ENCODE measurements around the gene SLC22A6.

SLC22A6 gene

GRCh38 chr11:63019506-63019905 is 34.7 kb upstream of the SLC22A6 start:
- in situ Hi-C loops (cut with MboI; ENCODE audit: low pct_unique_long_range_greater_than_20kb, low sequenced_read_pairs, unreplicated experiment) = loop anchor here (25.0 kb wide), 1 partner anchor 618 kb away; no protein-coding TSS in a partner anchor
- DNase-seq (ENCODE audit: low spot score) = no peak
- TF ChIP-seq CTCF (IDR thresholded peaks at IDR 0.05; ENCODE audit: extremely low read depth, insufficient read depth, missing control alignments) = no peak

- no peak for TF ChIP-seq CTCF (IDR thresholded peaks at IDR 0.05; ENCODE audit: extremely low read depth, insufficient read depth, missing control alignments)
- in situ Hi-C loops (cut with MboI; ENCODE audit: low pct_unique_long_range_greater_than_20kb, low sequenced_read_pairs, unreplicated experiment) = loop anchor here (25.0 kb wide), 1 partner anchor 620 kb away; no protein-coding TSS in a partner anchor
- DNase-seq (ENCODE audit: low spot score) = no peak
Observed at GRCh38 chr11:63017306-63017974, 32.7 kb upstream of the SLC22A6 start.

- DNase-seq (ENCODE audit: low spot score) = no peak
- in situ Hi-C loops (cut with MboI; ENCODE audit: low pct_unique_long_range_greater_than_20kb, low sequenced_read_pairs, unreplicated experiment) = loop anchor here (25.0 kb wide), 1 partner anchor 622 kb away; no protein-coding TSS in a partner anchor
- no peak for TF ChIP-seq CTCF (IDR thresholded peaks at IDR 0.05; ENCODE audit: extremely low read depth, insufficient read depth, missing control alignments)
Observed at GRCh38 chr11:63015521-63016215, 30.9 kb upstream of the SLC22A6 start, which contains the start of gene SLC22A8. Gene SLC22A8 (minus strand): TSS chr11:63015841. CDS start chr11:63014958, 883 bp downstream.

- in situ Hi-C loops (cut with MboI; ENCODE audit: low pct_unique_long_range_greater_than_20kb, low sequenced_read_pairs, unreplicated experiment) = loop anchor here (25.0 kb wide), 1 partner anchor 623 kb away; no protein-coding TSS in a partner anchor
Observed at GRCh38 chr11:63014408-63015055, 29.8 kb upstream of the SLC22A6 start.

GRCh38 chr11:63012839-63013238 is 28.1 kb upstream of the SLC22A6 start:
- in situ Hi-C loops (cut with MboI; ENCODE audit: low pct_unique_long_range_greater_than_20kb, low sequenced_read_pairs, unreplicated experiment) = loop anchor here (25.0 kb wide), 1 partner anchor 624 kb away; no protein-coding TSS in a partner anchor
- no peak for TF ChIP-seq CTCF (IDR thresholded peaks at IDR 0.05; ENCODE audit: extremely low read depth, insufficient read depth, missing control alignments)
- DNase-seq (ENCODE audit: low spot score) = no peak

More at GRCh38 chr11:63014408-63015055, 29.8 kb upstream of the SLC22A6 start:
- TF ChIP-seq CTCF (IDR thresholded peaks at IDR 0.05; ENCODE audit: extremely low read depth, insufficient read depth, missing control alignments) = no peak
- DNase-seq (ENCODE audit: low spot score) = no peak

- DNase-seq (ENCODE audit: low spot score) = no peak
- in situ Hi-C loops (cut with MboI; ENCODE audit: low pct_unique_long_range_greater_than_20kb, low sequenced_read_pairs, unreplicated experiment) = loop anchor here (25.0 kb wide), 1 partner anchor 625 kb away; no protein-coding TSS in a partner anchor
- no peak for TF ChIP-seq CTCF (IDR thresholded peaks at IDR 0.05; ENCODE audit: extremely low read depth, insufficient read depth, missing control alignments)
Observed at GRCh38 chr11:63012430-63012829, 27.7 kb upstream of the SLC22A6 start.
